ENCODE results near the gene ACAD8.
"Not testable (repeated sequence)": the region's sequence is repeated elsewhere in the genome, so short reads cannot be mapped to it uniquely, and the experiment has no call there.

ACAD8 gene

DNA sequence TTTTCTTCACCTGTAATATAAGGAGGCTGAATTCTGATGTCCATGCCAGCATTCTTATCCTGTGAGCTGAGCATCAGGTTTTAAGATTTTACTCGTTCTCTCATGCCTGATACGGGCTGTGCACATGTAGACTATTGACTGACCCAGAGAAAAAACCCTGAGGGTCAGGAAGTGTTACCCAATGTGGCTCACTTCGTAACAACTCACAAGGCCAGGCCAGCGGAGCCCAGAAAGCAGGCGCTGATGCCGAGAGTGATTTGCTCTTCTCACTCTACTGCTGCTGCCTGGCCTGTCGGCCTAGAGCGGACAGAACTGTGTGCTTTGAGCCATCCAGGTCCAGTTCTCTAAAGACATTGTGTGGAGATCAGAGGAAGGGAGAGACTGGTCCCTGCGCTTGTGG, 11.0 kb upstream of the ACAD8 start:
- no peak for DNase-seq

DNA sequence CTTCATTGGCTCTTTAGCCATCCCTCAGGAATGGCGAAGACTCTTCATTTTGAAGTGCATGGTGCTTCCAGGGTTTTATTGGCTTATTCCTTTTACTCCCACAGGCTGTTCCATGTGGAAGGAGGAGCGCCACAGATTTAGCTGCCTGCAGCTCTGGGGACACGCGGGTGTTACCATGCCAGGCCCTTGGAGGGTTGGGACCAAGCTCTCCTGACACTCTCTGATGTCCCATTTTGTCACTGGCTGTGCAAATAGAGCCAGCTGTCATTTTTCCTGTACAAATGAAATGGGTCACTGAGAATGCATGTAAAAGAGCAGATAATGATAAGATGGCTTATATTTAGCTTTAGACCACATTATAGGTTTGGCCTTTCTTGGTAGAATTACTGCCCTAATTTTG, 9.5 kb upstream of the ACAD8 start:
- DNase-seq, result no peak

DNA sequence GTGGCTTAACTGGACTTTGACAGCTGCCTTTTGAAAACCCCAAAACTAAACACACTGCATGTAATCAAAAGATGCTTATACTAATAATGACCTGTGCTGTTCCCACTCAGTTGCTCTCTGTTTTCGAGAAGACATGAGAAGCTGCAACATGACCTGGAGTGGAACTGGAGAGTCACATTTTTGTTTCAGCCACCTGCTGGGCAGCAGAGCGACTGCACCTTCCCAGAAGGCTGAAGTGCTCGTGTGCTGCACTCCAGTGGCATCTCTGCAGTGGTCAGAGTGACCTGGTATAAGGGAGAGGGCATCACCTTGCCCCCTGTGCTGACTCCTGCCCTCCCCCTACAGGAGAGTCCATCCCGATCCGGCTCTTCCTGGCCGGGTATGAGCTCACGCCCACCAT, 8.8 kb upstream of the ACAD8 start:
- DNase-seq, result no peak

DNA sequence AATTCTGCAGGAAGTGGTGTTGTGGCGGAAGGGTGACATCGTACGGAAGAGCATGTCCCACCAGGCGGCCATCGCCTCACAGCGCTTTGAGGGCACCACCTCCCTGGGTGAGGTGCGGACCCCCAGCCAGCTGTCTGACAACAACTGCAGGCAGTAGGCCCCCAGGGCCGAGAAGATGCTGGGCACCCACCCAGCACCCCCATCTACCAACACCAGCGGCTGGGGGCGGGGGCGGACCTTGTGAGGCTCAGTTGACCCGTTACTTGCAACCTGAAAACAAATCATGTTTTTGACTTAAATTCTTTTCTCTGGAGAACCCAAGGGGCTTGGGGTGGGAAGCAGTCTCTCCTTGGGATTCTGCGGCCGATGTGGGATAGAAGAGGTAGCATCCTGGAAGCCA, 7.9 kb upstream of the ACAD8 start:
- DNase-seq, result no peak

DNA sequence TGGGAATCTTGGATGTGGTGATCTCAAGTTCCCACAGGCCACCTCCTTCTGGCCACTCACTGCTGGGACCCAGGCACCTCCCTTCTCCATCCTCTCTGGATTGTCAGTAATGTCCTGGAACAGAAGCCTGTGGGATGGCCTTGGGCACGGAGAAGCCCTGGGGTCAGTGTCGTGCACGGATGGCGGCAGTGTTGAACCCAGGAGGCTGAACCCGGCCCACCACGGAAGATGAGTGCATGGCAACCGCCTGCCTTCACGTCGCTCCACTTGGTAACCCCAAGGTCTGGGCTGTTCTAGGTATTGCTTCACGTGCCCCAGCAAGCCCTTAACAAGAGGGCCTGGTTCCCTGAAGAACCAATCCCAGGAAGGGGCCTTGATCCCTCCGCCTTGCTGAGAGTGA, 7.3 kb upstream of the ACAD8 start:
- DNase-seq, result no peak

DNA sequence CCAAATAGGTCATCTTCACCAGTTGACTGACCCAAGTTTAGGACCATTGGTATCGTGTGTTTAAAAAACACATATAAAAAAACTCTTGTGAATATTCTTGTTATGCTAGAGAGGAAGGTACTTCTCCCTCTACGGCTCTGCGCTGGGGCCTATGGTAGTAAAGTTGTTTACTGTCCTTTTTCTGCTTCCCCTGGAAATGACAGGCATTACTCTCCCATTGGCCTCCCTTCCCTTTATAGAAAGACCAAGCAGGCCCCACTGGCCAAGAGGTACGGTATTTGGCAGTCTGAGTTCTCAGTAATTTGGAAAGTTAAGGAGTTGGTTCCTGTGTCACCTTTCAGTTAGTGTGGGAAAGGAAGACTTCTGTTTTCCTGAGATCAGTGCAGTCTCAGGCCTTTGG, 6.7 kb upstream of the ACAD8 start:
- DNase-seq, result no peak

DNA sequence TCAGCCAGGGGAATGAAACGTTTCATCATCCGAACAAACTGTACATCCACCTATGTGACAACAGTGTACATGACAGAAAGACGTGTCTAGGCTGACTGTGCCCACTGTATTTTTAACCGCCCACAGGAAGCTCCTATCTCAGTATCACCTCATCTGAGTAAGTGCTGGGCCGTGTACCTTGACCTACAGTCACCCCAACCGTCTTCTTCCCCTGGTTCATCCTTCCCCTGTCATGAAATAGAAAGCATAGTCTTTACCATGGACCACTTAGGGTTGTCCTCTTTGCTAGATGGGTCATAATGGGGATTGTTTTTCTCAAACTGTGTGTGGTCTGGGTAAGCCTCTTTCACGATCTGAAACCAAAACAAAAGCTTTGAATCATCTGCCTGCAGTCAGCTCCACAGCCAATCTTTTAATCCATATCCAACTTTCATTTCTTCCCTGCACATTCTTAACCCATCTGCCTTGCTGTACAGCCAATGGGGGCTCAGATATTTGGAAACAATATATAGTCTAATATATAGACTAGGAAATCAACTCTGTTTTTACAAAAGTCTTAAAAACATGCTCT, 4.4 kb upstream of the ACAD8 start:
- DNase-seq, result no peak

DNA sequence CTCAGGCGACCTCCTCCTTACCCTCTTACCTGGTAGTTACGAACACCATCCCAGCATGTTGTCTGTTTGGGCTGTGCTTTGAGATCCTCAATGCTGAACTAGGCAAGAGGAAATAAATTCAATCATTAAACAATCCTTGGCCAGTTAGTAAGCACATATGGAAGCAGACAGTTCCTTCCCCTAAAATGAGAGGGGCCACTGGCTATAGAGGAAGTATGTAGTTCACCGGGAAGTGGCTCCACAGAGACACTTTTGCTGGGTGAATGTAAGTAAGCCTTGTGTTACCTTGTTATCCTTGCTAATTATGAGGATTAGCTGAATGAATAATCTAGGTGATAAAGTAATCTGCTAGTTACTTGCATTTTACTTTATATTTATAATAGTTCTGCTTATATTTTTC, 3.1 kb upstream of the ACAD8 start:
- DNase-seq, result no peak

DNA sequence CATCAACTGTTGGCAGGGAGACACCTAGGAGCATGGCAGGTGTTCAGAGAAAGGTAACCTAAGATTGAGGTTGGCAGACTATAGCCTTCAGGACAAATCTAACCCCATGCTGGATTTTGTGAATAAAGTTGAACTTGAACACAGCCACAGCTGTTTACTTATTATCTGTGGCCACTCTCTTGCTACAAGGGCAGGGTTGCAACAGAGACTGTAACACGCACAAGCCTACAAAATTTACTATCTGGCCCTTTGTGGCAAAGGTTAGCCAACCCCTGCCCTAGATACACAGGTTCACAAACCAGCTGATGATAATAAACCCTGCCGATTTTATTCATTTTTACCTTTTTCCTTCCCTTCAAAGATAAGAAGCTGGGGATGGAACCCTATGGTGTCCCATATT, 2.7 kb upstream of the ACAD8 start:
- DNase-seq, result no peak

DNA sequence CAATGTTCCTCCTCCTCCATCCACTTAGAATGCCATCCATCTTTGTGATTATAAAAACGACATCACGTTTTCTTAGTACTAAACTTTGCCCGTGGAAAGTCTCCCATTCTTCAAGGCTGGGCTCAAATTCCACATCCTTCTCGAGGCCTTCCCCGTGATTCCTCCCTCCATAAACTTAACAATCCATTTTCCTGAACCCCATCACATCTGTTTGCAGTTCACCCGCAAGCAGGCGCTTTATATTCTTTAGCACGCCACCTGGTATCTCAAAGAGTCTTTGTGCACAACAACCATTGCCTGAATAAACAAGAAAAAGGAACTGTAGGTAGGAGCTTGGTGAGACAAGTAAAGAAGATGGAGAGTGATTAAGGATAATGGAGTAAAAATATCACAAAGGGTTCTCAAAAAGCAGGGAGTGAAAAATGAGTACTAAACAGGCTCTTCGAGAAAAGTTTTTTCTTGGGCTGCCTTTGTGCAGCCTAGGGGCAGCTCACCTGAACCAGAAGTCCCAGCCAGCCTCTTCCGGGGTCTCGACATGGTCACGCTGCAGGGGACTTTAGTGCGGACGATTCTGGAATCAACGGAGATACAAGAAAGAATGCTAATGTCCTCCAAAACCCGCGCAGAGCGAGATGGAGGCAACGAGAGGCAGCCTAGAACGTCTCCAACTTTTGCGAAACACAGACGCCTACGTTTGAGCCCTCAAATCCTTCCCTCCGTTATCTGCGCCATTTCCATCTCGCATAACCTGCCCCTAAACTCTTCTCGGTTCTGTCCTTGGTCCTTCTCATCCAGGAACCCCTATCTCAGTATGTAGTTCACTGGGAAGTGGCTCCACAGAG, 801 bp upstream of the ACAD8 start:
- peak; percentile 69 for DNase-seq

DNA sequence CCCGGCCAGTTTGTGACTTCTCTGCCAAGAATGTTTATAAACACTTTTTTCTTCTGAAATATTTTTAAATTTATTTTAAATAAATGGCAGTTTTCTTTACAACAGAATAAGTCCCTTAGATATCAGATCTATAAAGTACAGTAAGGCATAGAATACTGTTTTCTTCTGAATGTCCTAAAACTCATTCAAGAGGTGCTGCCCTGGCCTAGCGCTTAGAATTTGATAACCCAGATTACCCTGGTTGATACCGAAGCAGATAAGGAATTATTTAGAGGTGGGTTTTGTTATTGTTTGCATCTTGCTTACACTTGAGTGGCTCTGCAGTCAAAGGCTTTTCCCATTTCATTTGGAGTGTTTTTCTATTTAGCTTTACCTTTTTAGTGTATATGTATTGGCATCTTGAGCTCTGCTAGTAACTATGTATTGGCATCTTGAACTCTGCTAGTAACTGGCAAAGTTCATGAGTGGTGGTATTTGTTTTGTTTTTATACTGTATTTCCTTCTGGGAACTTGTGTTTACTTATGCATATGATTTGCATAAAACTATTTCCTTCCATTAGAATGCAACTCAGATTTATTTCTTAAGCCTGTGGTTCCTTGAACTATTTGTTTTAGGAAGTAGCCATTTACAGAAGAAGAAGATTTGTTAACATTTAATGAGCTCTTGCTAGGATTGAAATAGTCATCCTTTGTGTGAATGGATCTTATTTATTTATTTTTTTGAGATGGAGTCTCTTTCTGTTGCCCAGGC, 1.2 kb downstream of the ACAD8 start:
- no peak for DNase-seq

DNA sequence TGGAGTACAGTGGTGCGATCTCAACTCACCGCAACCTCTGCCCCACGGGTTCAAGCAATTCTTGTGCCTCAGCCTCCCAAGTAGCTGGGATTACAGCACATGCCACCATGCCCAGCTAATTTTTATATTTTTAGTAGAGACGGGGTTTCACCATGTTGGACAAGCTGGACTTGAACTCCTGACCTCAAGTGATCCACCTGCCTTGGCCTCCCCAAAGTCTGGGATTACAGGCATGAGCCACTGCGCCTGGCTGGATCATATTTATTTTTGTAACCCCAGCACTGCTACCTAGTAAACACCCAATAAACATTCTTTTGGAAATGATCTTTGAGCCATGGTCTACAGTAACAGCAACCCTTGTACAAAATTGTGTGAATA, 1.8 kb downstream of the ACAD8 start:
- not testable (repeated sequence) for DNase-seq

DNA sequence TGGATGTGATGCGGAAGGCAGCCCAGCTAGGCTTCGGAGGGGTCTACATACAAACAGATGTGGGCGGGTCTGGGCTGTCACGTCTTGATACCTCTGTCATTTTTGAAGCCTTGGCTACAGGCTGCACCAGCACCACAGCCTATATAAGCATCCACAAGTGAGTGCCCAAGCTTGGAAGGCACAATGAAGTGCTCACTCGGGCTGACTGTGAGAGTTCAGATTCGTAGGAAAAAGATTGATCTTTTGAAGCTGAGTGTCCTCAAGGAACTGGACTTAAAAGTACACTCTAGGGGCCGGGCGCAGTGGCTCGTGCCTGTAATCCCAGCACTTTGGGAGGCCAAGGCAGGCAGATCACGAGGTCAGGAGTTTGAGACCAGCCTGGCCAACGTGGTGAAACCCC, 3.7 kb downstream of the ACAD8 start:
- DNase-seq, result no peak

DNA sequence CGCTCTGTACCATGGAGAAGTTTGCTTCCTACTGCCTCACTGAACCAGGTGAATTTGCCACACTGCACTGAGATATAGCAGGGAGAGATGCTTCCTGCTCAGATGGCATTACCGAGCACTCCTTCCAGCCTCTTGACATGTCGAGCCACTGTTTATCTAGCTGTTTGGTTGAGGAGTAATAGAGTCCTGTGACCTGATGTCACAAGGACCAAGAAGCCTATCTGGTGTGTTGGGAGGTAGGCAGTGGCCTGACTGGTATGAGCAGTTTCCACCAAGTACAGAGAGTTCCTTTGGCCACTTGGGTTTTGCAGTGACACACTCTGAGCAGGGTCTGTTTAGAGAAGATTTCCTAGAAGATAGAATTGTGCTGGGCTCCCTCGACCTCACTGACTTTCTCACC, 5.2 kb downstream of the ACAD8 start:
- DNase-seq, result no peak

DNA sequence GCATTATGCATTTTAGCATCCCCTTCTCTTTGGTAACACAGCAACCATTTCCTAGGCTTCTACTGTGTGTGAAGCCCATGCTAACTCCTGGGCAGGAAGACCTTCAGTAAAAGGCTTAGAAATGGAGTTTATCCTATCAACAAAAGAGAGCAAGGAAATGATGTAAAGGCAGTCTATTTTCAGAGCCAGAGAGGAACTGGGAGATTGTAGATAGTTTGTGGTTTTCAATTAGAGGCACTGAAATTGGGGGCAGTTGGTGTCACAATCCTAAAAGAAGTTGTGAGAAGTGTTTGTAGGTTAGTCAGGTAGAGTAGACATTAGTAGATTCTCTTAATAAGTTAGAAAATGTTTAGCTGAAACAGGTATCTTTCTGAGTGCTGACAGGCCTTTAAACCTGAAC, 7.1 kb downstream of the ACAD8 start:
- DNase-seq, result no peak

DNA sequence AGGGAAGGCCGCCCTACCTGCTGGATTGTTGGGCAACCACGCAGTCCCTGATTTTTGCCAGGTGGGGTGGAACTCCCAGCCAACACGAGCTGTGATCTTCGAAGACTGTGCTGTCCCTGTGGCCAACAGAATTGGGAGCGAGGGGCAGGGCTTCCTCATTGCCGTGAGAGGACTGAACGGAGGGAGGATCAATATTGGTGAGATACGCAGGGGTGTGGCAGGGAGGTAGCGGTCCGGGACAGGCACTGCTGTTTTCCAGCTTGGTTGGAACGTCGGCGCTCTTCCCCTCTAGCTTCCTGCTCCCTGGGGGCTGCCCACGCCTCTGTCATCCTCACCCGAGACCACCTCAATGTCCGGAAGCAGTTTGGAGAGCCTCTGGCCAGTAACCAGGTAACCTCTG, 7.6 kb downstream of the ACAD8 start:
- no peak for DNase-seq

DNA sequence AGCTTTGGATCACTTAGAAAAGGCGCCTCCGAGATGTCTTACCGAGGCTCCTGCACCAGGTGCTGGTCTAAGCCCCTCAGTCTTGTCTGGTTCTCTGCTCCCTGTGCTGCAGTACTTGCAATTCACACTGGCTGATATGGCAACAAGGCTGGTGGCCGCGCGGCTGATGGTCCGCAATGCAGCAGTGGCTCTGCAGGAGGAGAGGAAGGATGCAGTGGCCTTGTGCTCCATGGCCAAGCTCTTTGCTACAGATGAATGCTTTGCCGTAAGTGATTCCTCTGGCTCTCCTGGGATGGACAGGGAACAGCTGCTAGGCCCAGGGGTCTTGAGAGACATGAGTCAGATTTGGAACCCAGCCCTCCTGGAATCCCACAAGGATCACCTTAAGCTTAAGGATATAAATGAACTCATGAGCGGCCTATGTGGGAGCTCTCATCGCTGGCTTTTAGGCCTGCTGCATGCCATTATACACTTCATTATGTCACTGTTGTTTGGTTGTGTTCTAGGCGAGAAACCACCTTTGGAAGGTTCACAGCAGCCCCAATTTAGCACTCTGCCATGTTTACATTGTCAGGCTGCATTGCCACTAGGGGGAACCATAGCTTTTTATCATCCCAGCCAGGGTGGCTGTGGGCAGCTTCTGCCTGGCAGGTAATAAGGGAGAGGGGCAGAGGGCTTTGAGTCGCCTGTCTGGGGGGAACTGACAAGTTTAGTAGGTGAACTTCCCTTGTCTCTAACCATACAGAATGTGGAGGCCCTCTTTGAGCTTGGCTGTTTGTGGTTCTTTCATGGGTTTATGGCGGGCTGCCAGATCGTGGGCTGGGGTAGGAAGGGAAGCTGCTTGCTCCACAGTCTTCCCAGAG, 8.5 kb downstream of the ACAD8 start:
- DNase-seq, result peak; percentile 27

DNA sequence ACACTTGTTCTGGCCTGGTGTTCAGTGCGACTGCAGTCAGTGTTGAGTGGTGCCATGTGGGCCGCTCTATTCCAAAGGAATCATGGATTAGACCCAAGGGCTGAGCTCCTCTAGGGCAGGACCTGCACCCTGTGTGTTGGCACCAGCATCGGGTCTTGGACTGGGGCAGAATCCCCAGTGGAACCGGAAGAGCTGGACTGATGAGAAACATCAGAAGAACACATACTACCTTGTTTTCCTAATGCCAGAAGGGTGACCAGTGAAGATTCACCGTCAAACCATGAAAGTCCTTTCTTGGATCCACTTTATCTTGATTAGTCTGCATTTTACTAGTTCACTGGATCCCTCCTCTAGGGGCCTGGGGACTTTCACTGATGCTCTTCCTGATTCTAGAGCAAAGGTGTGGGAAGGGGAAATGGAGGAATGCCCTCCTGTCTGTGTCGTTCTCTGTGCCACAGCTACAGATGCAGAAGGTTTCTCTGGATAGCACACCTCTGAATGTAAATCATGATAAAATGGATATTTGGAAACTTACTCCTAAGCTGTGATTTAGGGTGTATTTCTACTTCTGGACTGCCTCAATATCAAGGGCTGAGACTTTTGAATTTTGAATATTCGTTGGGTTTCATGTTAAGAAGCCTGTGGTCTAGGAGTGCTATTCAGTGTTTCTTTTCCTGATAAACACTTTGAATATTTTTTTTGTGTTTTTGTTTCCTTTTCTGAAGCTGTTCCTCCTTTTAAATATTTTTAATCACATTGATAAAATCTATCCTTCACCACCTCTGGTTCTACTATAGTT, 11.8 kb downstream of the ACAD8 start:
- no peak for DNase-seq

DNA sequence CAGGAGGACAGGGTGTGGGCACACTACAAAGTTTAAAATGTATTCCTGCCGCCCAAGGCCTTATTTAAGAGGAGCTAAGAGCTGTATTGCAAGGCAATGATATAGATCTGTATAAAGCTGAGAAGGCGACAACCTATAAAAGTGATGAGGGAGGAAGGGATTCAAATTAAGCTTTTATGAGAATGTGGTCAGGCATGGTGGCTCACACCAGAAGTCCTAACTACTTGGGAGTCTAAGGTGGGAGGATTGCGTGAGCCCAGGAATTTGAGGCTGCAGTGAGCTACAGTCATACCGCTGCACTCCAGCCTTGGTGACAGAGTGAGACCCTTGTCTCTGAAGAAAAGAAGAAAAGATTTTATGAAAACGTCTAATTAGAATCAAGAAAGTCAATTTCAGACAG, 13.1 kb downstream of the ACAD8 start:
- no peak for DNase-seq

DNA sequence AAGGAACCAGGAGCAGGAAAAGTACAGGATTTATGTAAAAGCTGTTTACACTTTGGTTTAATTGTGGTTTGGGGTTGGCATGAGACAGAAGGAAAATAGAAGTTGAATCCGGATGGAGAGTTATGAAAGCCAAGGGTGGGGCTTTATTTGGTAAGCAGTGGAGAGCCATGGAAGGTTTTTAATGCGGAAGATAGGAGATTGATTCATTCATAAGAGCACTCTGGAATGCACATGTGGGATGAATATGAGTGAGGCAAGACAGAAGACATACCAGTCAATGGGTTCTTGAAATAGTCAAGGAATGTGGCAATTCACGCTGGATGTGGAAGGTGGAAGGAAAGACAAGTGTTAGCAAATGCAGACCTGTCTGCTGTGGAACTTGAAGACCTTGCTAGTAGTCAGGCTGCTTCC, 13.5 kb downstream of the ACAD8 start:
- no peak for DNase-seq

DNA sequence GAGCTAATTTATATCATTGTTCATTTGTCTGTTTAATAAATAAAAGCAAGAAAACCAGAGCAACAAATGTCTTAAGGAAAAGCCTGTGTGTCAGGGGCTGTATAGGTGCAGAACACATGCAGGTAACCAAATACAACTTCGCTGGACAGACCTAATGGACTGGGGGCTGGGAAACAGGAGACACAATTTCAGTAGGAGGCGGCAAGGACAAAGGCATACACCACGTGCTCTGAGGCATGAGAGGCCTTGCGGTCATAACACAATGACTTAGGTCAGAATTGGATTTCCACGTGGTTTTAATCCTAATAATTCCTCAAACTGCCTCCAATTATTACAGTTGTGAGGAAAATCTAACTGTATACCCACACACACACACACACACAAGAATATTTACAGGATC, 14.1 kb downstream of the ACAD8 start:
- DNase-seq, result no peak

DNA sequence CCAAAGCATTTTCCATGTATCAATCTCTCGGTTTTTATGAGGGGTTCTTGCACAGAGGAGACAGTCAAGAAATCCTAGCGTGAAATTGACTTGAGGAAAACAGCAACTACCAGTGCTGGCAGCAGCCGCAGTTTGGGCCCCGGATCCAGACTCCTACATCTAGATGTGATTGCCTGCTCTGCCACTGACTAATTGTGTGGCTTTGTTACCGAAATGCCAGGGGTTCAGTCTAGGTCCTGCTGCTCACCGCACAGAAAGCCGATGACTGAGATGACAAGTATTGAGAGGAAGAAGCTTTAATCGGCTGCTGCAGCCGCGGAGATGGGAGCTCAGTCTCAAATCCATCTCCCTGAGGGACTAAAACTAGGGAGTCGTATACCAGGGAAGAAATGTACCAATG, 14.6 kb downstream of the ACAD8 start:
- no peak for DNase-seq

All from NCI-H526 treated with DMSO at 0.1 percent for 48 hours (cell line).